ENCODE data around the gene CEACAM8. TPM values are rescaled to one million over a fixed set of nuclear protein-coding genes. Genes with fewer than 3 reads are reported as not detected.
"Not testable (repeated sequence)": the region's sequence is repeated elsewhere in the genome, so short reads cannot be mapped to it uniquely, and the experiment has no call there.

The CEACAM8 gene
- polyA plus RNA-seq, 1 donor, result 0.18 TPM

- DNase-seq (ENCODE audit: low read depth), result no peak
Measured at GRCh38 chr19:42573642-42574041, 21.1 kb downstream of the CEACAM8 start.

DNA sequence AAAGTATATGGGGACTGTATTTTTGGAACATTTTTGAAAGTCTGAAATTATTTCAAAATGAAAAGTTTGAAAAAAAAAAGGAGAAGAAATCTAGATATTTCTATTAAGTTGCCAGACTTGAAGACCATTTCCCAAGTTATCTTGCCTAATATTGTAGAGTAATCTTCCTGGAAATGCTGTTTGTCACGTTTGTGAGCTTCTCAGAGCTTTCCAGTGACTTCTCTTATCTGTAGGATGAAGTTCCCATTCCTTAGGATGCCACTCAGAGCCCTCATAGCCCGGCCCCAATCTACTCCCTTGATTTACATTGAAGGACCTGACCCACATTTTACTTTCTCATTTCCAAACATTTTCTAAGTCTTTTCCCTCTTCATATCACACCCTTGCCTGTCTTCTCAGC lies 23.6 kb downstream of the CEACAM8 start:
- DNase-seq (ENCODE audit: low read depth), result no peak

- DNase-seq (ENCODE audit: low read depth), result no peak
Measured at GRCh38 chr19:42569193-42569592, 25.5 kb downstream of the CEACAM8 start.

GRCh38 chr19:42568006-42568405 lies 26.7 kb downstream of the CEACAM8 start:
- no peak for DNase-seq (ENCODE audit: low read depth)

GRCh38 chr19:42567567-42567966 lies 27.2 kb downstream of the CEACAM8 start:
- DNase-seq (ENCODE audit: low read depth), result no peak

DNA sequence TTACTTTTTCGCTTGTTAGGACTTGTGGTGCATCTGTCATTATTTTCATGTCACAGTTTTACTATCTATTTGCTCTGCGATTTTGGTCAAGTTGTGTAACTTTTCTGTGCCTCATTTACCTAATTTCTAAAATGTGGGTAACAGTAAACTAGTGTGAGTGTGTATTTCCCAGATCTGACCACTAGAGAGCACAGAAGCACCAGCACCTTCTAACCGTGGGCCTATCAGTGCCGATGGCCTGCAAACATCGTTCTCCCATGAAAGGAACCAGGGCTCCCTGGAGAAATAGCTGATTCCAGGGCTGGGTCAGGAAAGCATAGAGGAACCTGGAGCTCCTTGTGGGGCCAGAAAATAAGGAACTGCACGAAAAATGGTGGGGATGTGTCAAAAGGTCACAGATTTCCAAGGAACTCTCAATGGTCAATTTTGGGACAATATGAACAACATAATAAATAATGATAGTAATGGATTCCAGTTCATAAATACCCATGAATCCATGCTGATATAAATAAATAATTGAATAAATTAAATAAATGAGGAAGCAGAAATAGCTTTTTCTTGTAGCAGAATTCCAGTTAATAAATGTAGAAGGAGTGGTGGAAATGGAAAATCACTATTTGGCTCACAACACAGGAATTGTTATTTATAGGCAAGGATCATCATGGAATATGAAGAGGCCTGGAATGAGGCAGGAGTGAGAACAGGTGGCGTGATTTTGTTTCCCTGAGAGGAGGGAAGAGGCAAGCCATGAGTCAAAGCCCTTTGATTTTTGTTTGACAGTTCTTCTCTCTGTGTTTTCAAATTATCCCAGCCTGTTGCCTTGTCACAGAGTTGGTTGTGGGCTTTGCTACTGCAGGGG lies 31.1 kb downstream of the CEACAM8 start:
- no peak for DNase-seq (ENCODE audit: low read depth)

- no peak for DNase-seq (ENCODE audit: low read depth)
Measured at GRCh38 chr19:42561512-42561911, 33.2 kb downstream of the CEACAM8 start.

- no peak for DNase-seq (ENCODE audit: low read depth)
Measured at GRCh38 chr19:42560731-42561130, 34.0 kb downstream of the CEACAM8 start.

- DNase-seq (ENCODE audit: low read depth), result no peak
Measured at GRCh38 chr19:42558450-42559150, 36.1 kb downstream of the CEACAM8 start.

DNA sequence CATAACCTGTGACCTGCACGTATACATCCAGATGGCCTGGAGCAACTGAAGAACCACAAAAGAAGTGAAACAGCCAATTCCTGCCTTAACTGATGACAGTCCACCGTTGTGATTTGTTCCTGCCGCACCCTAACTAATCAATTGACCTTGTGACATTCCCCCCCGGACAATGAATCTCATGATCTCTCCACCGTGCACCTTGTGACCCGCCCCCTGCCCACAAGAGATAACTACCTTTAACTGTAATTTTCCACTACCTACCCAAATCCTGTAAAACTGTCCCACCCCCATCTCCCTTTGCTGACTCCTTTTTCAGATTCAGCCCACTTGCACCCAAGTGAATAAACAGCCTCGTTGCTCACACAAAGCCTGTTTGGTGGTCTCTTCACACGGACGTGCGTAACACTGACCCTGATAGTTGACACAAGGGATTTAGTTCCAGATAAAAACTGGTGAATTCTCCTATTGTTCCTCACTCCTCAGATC lies 37.3 kb downstream of the CEACAM8 start:
- not testable (repeated sequence) for DNase-seq (ENCODE audit: low read depth)

DNA sequence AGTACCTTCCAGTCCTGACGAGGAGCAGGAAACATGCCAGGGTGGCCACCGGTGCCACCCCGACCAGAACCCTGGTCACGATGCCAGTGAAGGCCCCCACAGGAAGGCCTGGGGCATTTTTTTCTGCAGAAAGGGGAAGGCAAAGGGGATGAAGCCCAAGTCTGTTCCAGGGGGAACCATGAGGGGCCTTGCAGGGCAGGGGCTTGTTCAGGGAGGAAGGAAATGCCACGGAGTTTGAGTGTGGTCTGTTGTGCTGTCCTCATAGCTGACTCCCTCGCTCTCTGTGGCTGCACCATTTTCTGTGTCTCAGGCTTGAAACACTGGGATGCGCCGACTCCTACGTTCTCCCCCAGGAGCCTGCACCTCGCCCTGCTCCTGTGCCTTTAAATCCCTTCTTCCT lies 38.9 kb downstream of the CEACAM8 start:
- no peak for DNase-seq (ENCODE audit: low read depth)

- no peak for DNase-seq (ENCODE audit: low read depth)
Measured at GRCh38 chr19:42555317-42555716, 39.4 kb downstream of the CEACAM8 start.

DNA sequence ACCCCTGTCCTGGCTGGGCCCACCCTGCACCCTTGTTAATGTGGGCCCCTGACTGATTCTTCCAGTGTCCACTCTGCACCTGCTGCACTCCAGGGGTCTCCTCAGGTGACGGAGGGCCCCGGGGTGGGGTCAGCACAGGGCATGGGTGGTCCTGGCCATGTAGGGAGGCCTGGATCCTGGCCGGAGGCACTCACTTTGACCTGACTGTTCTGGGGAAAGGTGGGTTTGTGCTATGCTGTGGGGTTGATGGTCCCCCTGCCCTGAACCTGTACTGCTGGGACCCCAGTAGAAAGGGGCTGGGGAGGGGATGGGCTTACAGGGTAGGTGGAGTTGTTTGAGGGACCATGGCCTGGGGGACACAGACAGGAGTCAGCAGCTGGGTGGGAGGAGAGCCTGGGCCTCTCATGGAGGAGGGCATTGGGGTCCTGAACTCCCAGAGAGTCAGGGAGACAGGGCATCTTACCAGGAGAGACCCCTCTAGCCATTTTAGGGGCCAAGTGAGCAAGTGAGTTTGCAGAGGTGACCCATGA lies 40.6 kb downstream of the CEACAM8 start:
- no peak for DNase-seq (ENCODE audit: low read depth)

DNA sequence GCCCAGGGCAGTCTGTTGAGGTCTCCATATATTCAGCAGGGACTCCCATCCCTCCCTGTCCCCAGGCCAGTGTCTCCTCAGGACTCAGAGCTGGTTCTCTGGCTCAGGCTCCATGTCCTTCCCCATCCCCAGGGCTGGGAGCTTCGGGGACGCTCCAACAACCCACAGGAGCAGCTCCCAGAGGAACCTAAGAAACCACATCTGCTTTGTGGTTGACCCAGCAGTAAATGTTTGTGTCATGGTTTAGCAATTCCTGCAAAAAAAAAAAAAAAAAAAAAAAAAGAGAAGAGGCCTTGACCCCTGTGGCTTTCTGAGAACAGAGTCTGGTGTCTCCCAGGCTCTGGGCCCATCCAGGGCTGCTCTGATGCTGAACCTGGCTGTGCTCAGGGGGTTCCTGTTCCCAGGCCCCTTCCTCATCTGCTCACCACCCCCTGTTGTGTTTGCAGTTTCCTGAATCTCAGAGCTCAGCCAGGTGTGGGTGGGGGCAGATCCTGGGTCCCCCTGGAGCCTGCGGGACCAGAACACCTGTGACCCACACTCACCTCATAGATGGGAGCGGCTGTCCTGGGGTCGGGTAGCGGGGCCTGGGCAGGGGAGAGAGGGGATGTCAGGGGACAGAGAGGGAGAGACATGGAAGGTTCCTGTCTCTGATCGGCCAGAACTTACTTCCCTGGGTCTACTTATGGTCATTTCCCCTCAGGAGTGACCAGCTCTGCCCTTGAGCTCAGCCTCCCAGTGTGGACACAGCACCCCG lies 41.3 kb downstream of the CEACAM8 start:
- DNase-seq (ENCODE audit: low read depth), result no peak

- DNase-seq (ENCODE audit: low read depth), result no peak
Measured at GRCh38 chr19:42552086-42553065, 42.3 kb downstream of the CEACAM8 start.

DNA sequence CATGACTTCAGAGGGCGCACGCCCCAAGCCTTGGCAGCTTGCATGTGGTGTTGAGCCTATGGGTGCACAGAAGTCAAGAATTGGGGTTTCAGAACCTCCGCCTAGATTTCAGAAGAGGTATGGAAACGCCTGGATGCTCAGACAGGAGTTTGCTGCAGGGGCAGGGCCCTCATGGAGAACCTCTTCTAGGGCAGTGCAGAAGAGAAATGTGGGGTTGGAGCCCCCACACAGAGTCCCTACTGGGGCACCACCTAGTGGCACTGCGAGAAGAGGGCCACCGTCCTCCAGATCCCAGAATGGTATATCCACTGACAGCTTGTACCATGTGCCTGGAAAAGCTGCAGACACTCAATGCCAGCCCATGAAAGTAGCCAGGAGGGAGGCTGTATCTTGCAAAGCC lies 44.2 kb downstream of the CEACAM8 start:
- not testable (repeated sequence) for DNase-seq (ENCODE audit: low read depth)

DNA sequence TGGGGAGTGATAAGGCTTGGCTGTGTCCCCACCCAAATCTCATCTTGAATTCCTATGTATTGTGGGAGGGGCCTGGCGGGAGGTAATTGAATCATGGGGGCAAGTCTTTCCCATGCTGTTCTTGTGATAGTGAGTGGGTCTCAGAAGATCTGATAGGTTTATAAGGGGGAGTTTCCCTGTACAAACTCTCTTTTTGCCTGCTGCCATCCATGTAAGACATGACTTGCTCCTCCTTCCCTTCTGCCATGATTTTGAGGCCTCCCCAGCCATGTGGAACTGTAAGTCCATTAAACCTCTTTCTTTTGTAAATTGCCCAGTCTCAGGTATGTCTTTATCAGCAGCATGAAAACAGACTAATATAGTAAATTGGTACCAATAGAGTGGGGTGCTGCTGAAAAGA lies 45.7 kb downstream of the CEACAM8 start:
- not testable (repeated sequence) for DNase-seq (ENCODE audit: low read depth)

DNA sequence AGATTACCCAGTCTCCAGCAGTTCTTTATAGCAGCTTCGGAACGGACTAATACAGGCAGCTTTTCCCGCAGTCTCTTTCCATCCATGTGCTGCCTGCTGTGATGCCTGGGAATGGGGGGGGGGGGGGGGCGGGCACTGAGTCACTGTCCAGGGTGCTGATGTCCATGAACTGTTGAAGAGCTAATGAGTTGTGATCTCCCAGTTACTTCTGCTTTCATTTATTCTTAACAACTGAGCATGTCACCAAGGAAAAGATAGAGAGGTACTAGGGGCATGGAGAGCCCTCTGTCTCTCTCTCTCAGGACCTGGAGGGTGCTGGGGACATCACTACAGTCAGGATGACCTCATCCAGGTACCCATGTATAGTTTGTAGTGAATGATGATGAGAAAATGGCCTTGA lies 46.2 kb downstream of the CEACAM8 start:
- no peak for DNase-seq (ENCODE audit: low read depth)

- no peak for DNase-seq (ENCODE audit: low read depth)
Measured at GRCh38 chr19:42547929-42548328, 46.8 kb downstream of the CEACAM8 start.

GRCh38 chr19:42546831-42547500 lies 47.8 kb downstream of the CEACAM8 start:
- no peak for DNase-seq (ENCODE audit: low read depth)

Data from forelimb muscle (tissue), 1 donor.